Activated CD4-positive, alpha-beta T cell treated with anti-CD3 and anti-CD28 coated beads, Interleukin-2, amount 50 U/mL, for 16 hours (primary cell): ENCODE data around the gene GAD2.

Experiments used
- DNase-seq: peaks from one replicate; pipeline ENCODE4 v3.0.0-alpha.2; 2020

The GAD2 gene

GRCh38 chr10:26216585-26217395, at the start of gene GAD2:
GAD2 (plus strand) TSS chr10:26216774; CDS start chr10:26216810, 36 bp downstream.
- no peak for DNase-seq

GRCh38 chr10:26169466-26169865, 47.1 kb upstream of the GAD2 start:
- DNase-seq, result no peak

- DNase-seq, result no peak
Measured at GRCh38 chr10:26172131-26172530, 44.4 kb upstream of the GAD2 start.

- no peak for DNase-seq
Measured at GRCh38 chr10:26173837-26174236, 42.7 kb upstream of the GAD2 start.

- no peak for DNase-seq
Measured at GRCh38 chr10:26177341-26177740, 39.2 kb upstream of the GAD2 start.

- DNase-seq, result no peak
Measured at GRCh38 chr10:26194275-26194674, 22.3 kb upstream of the GAD2 start.

- no peak for DNase-seq
Measured at GRCh38 chr10:26197248-26197647, 19.3 kb upstream of the GAD2 start.

GRCh38 chr10:26198119-26198518, 18.5 kb upstream of the GAD2 start:
- no peak for DNase-seq

GRCh38 chr10:26199841-26200240, 16.7 kb upstream of the GAD2 start:
- no peak for DNase-seq

GRCh38 chr10:26205223-26205622, 11.4 kb upstream of the GAD2 start:
- no peak for DNase-seq

- DNase-seq, result no peak
Measured at GRCh38 chr10:26211781-26212444, 4.7 kb upstream of the GAD2 start.

- DNase-seq, result no peak
Measured at GRCh38 chr10:26212511-26212910, 4.1 kb upstream of the GAD2 start.

GRCh38 chr10:26213157-26213800, 3.3 kb upstream of the GAD2 start:
- DNase-seq, result no peak

GRCh38 chr10:26214004-26214403, 2.6 kb upstream of the GAD2 start:
- DNase-seq, result no peak

GRCh38 chr10:26214551-26215395, 1.8 kb upstream of the GAD2 start:
- no peak for DNase-seq

- no peak for DNase-seq
Measured at GRCh38 chr10:26215396-26215934, 1.1 kb upstream of the GAD2 start.

GRCh38 chr10:26215935-26216584, 514 bp upstream of the GAD2 start:
- no peak for DNase-seq

- DNase-seq, result no peak
Measured at GRCh38 chr10:26217396-26218086, 967 bp downstream of the GAD2 start.

GRCh38 chr10:26219676-26220075, 3.1 kb downstream of the GAD2 start:
- no peak for DNase-seq

GRCh38 chr10:26220901-26221300, 4.3 kb downstream of the GAD2 start:
- no peak for DNase-seq

- DNase-seq, result no peak
Measured at GRCh38 chr10:26221541-26221940, 5.0 kb downstream of the GAD2 start.

GRCh38 chr10:26222563-26222962, 6.0 kb downstream of the GAD2 start:
- DNase-seq, result no peak
